Nephron (organoid): ENCODE results near the gene FOXM1.

ENCODE experiments used
- H3K27ac Mint-ChIP-seq, 3 experiments: 2 replicates each; pipeline ENCODE4 v1.8.0; 2020; ENCODE audit warnings: mixed read lengths in 3 of 3, mild to moderate bottlenecking in 2 of 3, moderate library complexity in 1 of 3
- H3K27me3 Mint-ChIP-seq: 2 replicates; pipeline ENCODE4 v1.8.0; 2021; ENCODE audit warnings: low read depth, mild to moderate bottlenecking, moderate library complexity, mixed read lengths
- H3K36me3 Mint-ChIP-seq: 2 replicates; pipeline ENCODE4 v1.8.0; 2020; ENCODE audit warnings: low read depth, mixed read lengths
- H3K4me1 Mint-ChIP-seq: 2 replicates; pipeline ENCODE4 v1.8.0; 2020; ENCODE audit warnings: mixed read lengths
- H3K4me3 Mint-ChIP-seq, 3 experiments: 2 replicates each; pipeline ENCODE4 v1.8.0; 2020; ENCODE audit warnings: mild to moderate bottlenecking in 3 of 3, mixed read lengths in 3 of 3, moderate library complexity in 2 of 3
- H3K9me3 Mint-ChIP-seq: 2 replicates; pipeline ENCODE4 v1.8.0; 2020; ENCODE audit warnings: mixed read lengths
- CTCF ChIP-seq, 3 experiments: fragments of 200-600 bp; sonication (generic); IDR thresholded peaks; one replicate each; pipeline ENCODE4 v1.5.0; 2021; ENCODE audit warnings: antibody characterized with exemption in 3 of 3; ENCODE audit not compliant: unreplicated experiment in 3 of 3

The FOXM1 gene

GRCh38 chr12:2855546-2855945, 21.4 kb downstream of the FOXM1 start:
- peaks cover 5% of the 10 kb centered on the region for H3K27me3 Mint-ChIP-seq
- TF ChIP-seq CTCF (IDR thresholded peaks at IDR 0.05; ENCODE audit: unreplicated experiment in 3 of 3), result no peak
- H3K4me1 Mint-ChIP-seq, result peaks cover 15% of the 10 kb centered on the region
- H3K4me3 Mint-ChIP-seq, result no peak overlapping the region
- H3K36me3 Mint-ChIP-seq, result peaks cover 16% of the 10 kb centered on the region
- H3K9me3 Mint-ChIP-seq, result no peaks in the 10 kb centered on the region
- no peak overlapping the region for H3K27ac Mint-ChIP-seq

- Mint-ChIP-seq H3K4me1 (peaks cover 16% of the 10 kb centered on the region), H3K4me3 (no peak overlapping the region), H3K27me3 (peaks cover 5% of the 10 kb centered on the region), H3K27ac (no peak overlapping the region), H3K36me3 (peaks cover 10% of the 10 kb centered on the region), H3K9me3 (no peaks in the 10 kb centered on the region)
- no peak for TF ChIP-seq CTCF (IDR thresholded peaks at IDR 0.05; ENCODE audit: unreplicated experiment in 3 of 3)
These were observed 22.1 kb downstream of the FOXM1 start for GRCh38 chr12:2854669-2855453.

- H3K27me3 Mint-ChIP-seq, result peaks cover 5% of the 10 kb centered on the region
- no peak overlapping the region for H3K27ac Mint-ChIP-seq
- H3K9me3 Mint-ChIP-seq, result no peaks in the 10 kb centered on the region
- no peak overlapping the region for H3K4me3 Mint-ChIP-seq
- peaks cover 26% of the 10 kb centered on the region for H3K4me1 Mint-ChIP-seq
- H3K36me3 Mint-ChIP-seq, result peaks cover 2% of the 10 kb centered on the region
- TF ChIP-seq CTCF (IDR thresholded peaks at IDR 0.05; ENCODE audit: unreplicated experiment in 3 of 3), result peak; percentile 77 to 86 (median 86)
These were observed 23.3 kb downstream of the FOXM1 start for GRCh38 chr12:2853626-2854025.

GRCh38 chr12:2851931-2852330, 25.0 kb downstream of the FOXM1 start:
- H3K9me3 Mint-ChIP-seq, result no peaks in the 10 kb centered on the region
- no peaks in the 10 kb centered on the region for H3K36me3 Mint-ChIP-seq
- no peak overlapping the region for H3K4me3 Mint-ChIP-seq
- peaks cover 36% of the 10 kb centered on the region for H3K4me1 Mint-ChIP-seq
- TF ChIP-seq CTCF (IDR thresholded peaks at IDR 0.05; ENCODE audit: unreplicated experiment in 3 of 3), result no peak
- H3K27me3 Mint-ChIP-seq, result peaks cover 5% of the 10 kb centered on the region
- H3K27ac Mint-ChIP-seq, result no peak overlapping the region

- no peaks in the 10 kb centered on the region for H3K36me3 Mint-ChIP-seq
- peaks cover 39% of the 10 kb centered on the region for H3K4me1 Mint-ChIP-seq
- no peaks in the 10 kb centered on the region for H3K9me3 Mint-ChIP-seq
- peak overlapping the region; percentile 6 to 65 (median 37) for H3K27ac Mint-ChIP-seq
- no peaks in the 10 kb centered on the region for H3K27me3 Mint-ChIP-seq
- no peak for TF ChIP-seq CTCF (IDR thresholded peaks at IDR 0.05; ENCODE audit: unreplicated experiment in 3 of 3)
- no peak overlapping the region for H3K4me3 Mint-ChIP-seq
These were observed 31.7 kb downstream of the FOXM1 start for GRCh38 chr12:2845280-2845679.

- Mint-ChIP-seq H3K4me1 (peaks cover 37% of the 10 kb centered on the region), H3K36me3 (peaks cover under 1% of the 10 kb centered on the region), H3K9me3 (no peaks in the 10 kb centered on the region), H3K27me3 (no peaks in the 10 kb centered on the region), H3K4me3 (peak overlapping the region in 1 of 3 experiments; percentile 11), H3K27ac (peak overlapping the region; percentile 6 to 65 (median 37))
- TF ChIP-seq CTCF (IDR thresholded peaks at IDR 0.05; ENCODE audit: unreplicated experiment in 3 of 3), result no peak
These were observed 32.2 kb downstream of the FOXM1 start for GRCh38 chr12:2844786-2845185.
